Measurements from ENCODE around the gene FADS1.

DNA sequence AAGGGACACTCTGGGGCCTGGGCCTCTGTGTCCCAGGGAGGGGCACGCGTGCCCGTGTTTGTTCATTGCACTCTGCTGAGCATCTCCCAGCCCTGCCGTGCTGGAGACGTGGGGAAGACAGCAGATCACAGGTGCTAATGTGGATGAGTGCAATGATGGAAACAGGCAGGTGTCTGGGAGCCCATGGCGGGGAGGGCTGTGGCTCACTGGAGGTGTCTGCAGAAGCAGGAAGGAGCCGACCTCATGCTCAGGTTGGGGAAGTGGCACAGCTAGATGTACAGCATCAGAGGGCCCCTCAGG lies 32.3 kb downstream of the FADS1 start:
- TF ChIP-seq POLR2A (IDR thresholded peaks at IDR 0.05; ENCODE audit: low read depth, low read length) (no peak), POLR2AphosphoS5 (IDR thresholded peaks at IDR 0.05; ENCODE audit: low read depth, low read length) (no peak), TAF1 (IDR thresholded peaks at IDR 0.05; ENCODE audit: borderline replicate concordance, low read depth, low read length) (no peak)

All from GM12892 (cell line).